ENCODE results near the gene ACRBP.
A peak's percentile ranks its signal among the peaks of the same experiment; 100 is the strongest.

ACRBP gene

GRCh38 chr12:6646276-6647082, 753 bp downstream of the ACRBP start:
- no peak for DNase-seq

GRCh38 chr12:6644903-6645302, 2.3 kb downstream of the ACRBP start:
- DNase-seq = no peak

GRCh38 chr12:6644257-6644596, 3.0 kb downstream of the ACRBP start:
- no peak for DNase-seq

- DNase-seq = no peak
Observed at GRCh38 chr12:6643569-6644256, 3.5 kb downstream of the ACRBP start.

- no peak for DNase-seq
Observed at GRCh38 chr12:6641131-6641530, 6.1 kb downstream of the ACRBP start.

- no peak for DNase-seq
Observed at GRCh38 chr12:6640497-6640896, 6.7 kb downstream of the ACRBP start.

GRCh38 chr12:6639151-6639801, 8.0 kb downstream of the ACRBP start:
- no peak for DNase-seq

- no peak for DNase-seq
Observed at GRCh38 chr12:6638305-6638704, 8.9 kb downstream of the ACRBP start.

- no peak for DNase-seq
Observed at GRCh38 chr12:6635856-6636531, 11.2 kb downstream of the ACRBP start, which contains the start of gene LPAR5. LPAR5 (minus strand) TSS chr12:6635959; CDS start chr12:6621248, 14,711 bp downstream.

GRCh38 chr12:6635375-6635855, 11.8 kb downstream of the ACRBP start:
- peak; percentile 68 for DNase-seq

- peak; percentile 68 for DNase-seq
Observed at GRCh38 chr12:6632026-6632983, 14.9 kb downstream of the ACRBP start.

- DNase-seq = no peak
Observed at GRCh38 chr12:6631549-6631961, 15.7 kb downstream of the ACRBP start.

GRCh38 chr12:6630736-6631135, 16.5 kb downstream of the ACRBP start:
- no peak for DNase-seq

GRCh38 chr12:6627616-6628015, 19.6 kb downstream of the ACRBP start:
- peak; percentile 59 for DNase-seq

GRCh38 chr12:6626654-6627283, 20.5 kb downstream of the ACRBP start:
- no peak for DNase-seq

- DNase-seq = no peak
Observed at GRCh38 chr12:6620885-6621274, 26.4 kb downstream of the ACRBP start.

GRCh38 chr12:6620137-6620884, 26.9 kb downstream of the ACRBP start:
- DNase-seq = peak; percentile 35

- no peak for DNase-seq
Observed at GRCh38 chr12:6618483-6619225, 28.6 kb downstream of the ACRBP start.

GRCh38 chr12:6615802-6616201, 31.4 kb downstream of the ACRBP start:
- no peak for DNase-seq
